ENCODE measurements around the gene EEF1AKMT2. TPM values are rescaled to one million over a fixed set of nuclear protein-coding genes. Genes with fewer than 3 reads are reported as not detected.

EEF1AKMT2 gene
- total and polyA plus RNA-seq, 2 of the 13 experiments (the other 11 are each of a cell fraction or from before 2014, with no cell fraction given) = 11.3 to 19.3 TPM

- 97% methylated on average over 4 of the region's 4 CpGs for WGBS (ENCODE audit: low lambda C conversion rate)
- Histone ChIP-seq H3K4me3 (replicated peaks in 1 of 3; ENCODE audit: insufficient read depth in 1 of 3, low read depth in 2 of 3, low read length in 3 of 3) (no peak overlapping the region), H3K4me2 (ENCODE audit: low read depth, low read length) (no peak overlapping the region), H3K79me2 (ENCODE audit: insufficient read depth, low read length) (no peaks in the 10 kb centered on the region), H3K27me3 (ENCODE audit: control insufficient read depth in 1 of 2, insufficient read depth in 2 of 2, low read length in 2 of 2) (no peaks in the 10 kb centered on the region), H3K9ac (ENCODE audit: insufficient read depth, low read depth, low read length) (no peak overlapping the region), H3K9me3 (ENCODE audit: low read length) (no peaks in the 10 kb centered on the region), H3K4me1 (ENCODE audit: insufficient read depth, low read length) (no peaks in the 10 kb centered on the region), H3K27ac (ENCODE audit: extremely low read length, insufficient read depth, low read length) (no peak overlapping the region), H3K36me3 (replicated peaks in 1 of 2; ENCODE audit: control insufficient read depth in 1 of 2, insufficient read depth in 2 of 2, low read length in 2 of 2) (peaks cover 9 to 44% of the 10 kb centered on the region in 2 experiments), H2AFZ (ENCODE audit: low read length) (no peak overlapping the region), H4K20me1 (ENCODE audit: insufficient read depth, low read length) (no peaks in the 10 kb centered on the region)
- DNase-seq (ENCODE audit: low spot score) = no peak
- no peak for ATAC-seq
- CTCF ChIA-PET (ENCODE audit: low intra/inter-chr PET ratio, low total read pairs) = no interaction called here
- POLR2A ChIA-PET = no interaction called here
- BruUV-seq (replicated peaks) = no TSS peak
- FAIRE-seq = no peak
- in situ Hi-C loops (cut with HindIII; ENCODE audit: extremely low pct_ligation_motif_present, low pct_unique_long_range_greater_than_20kb) (no loop called here), intact Hi-C loops (cut with micrococcal nuclease; ENCODE audit: unreplicated experiment) (no loop called here)
- TF ChIP-seq ZNF773 (CRISPR knock-in tag; IDR thresholded peaks at IDR 0.05; ENCODE audit: borderline replicate concordance) = no peak
- TF ChIP-seq RELA (CRISPR knock-in tag; IDR thresholded peaks at IDR 0.05) = no peak
- no peak for TF ChIP-seq ZEB1 (IDR thresholded peaks at IDR 0.05; ENCODE audit: insufficient replicate concordance, low read depth)
- TF ChIP-seq NR1H2 (CRISPR knock-in tag; IDR thresholded peaks at IDR 0.05; ENCODE audit: borderline replicate concordance, low read depth) = no peak
- TF ChIP-seq GATAD2A (CRISPR knock-in tag; IDR thresholded peaks at IDR 0.05) = no peak
- no peak for TF ChIP-seq IRF9 (CRISPR knock-in tag; IDR thresholded peaks at IDR 0.05; ENCODE audit: borderline replicate concordance)
- TF ChIP-seq ZFP36L1 (CRISPR knock-in tag; IDR thresholded peaks at IDR 0.05) = no peak
- TF ChIP-seq ZC3H13 (CRISPR knock-in tag; IDR thresholded peaks at IDR 0.05) = no peak
- no peak for TF ChIP-seq MEIS1 (CRISPR knock-in tag; IDR thresholded peaks at IDR 0.05; ENCODE audit: borderline replicate concordance)
- no peak for TF ChIP-seq ZNF660 (CRISPR knock-in tag; IDR thresholded peaks at IDR 0.05; ENCODE audit: borderline replicate concordance, low read depth)
- TF ChIP-seq CCAR2 (optimal IDR thresholded peaks at IDR 0.05; ENCODE audit: low read depth, low read length) = no peak
- no peak for TF ChIP-seq SPEN (CRISPR knock-in tag; IDR thresholded peaks at IDR 0.05; ENCODE audit: low read depth)
- TF ChIP-seq NFKB2 (CRISPR knock-in tag; IDR thresholded peaks at IDR 0.05; ENCODE audit: borderline replicate concordance) = no peak
- TF ChIP-seq REXO4 (CRISPR knock-in tag; IDR thresholded peaks at IDR 0.05; ENCODE audit: borderline replicate concordance) = no peak
- TF ChIP-seq CEBPG (CRISPR knock-in tag; IDR thresholded peaks at IDR 0.05) = no peak
- no peak for TF ChIP-seq JUND (CRISPR knock-in tag; IDR thresholded peaks at IDR 0.05)
These were observed 34.6 kb upstream of the EEF1AKMT2 start for GRCh38 chr10:124826262-124826661.
